GM12878 (cell line): ENCODE results near the gene PARP15. TPM values are rescaled to one million over a fixed set of nuclear protein-coding genes. Genes with fewer than 3 reads are reported as not detected.

ENCODE experiments used
- BCLAF1 ChIP-seq: fragments of 450-650 bp; IDR thresholded peaks from 2 replicates; pipeline ENCODE4 v1.6.1; 2017; ENCODE audit warnings: antibody characterized with exemption, mild to moderate bottlenecking, moderate library complexity
- BRCA1 ChIP-seq: IDR thresholded peaks from 2 replicates; pipeline ENCODE4 v1.6.1; 2011; ENCODE audit warnings: low read depth, low read length, improper control_type of control experiment
- CREM ChIP-seq: IDR thresholded peaks from 2 replicates; pipeline ENCODE4 v1.6.1; 2014; ENCODE audit warnings: antibody characterized with exemption, low read depth
- E2F8 ChIP-seq: fragments of 450-650 bp; IDR thresholded peaks from 2 replicates; pipeline ENCODE4 v1.6.1; 2018; ENCODE audit warnings: mild to moderate bottlenecking, low read depth, moderate library complexity; ENCODE audit not compliant: partially characterized antibody
- ELK1 ChIP-seq: IDR thresholded peaks from 2 replicates; pipeline ENCODE4 v1.6.1; 2012; ENCODE audit warnings: low read depth, low read length, improper control_type of control experiment
- ETV6 ChIP-seq, 2 experiments: fragments of 450-650 bp in 1 of 2; IDR thresholded peaks in 1 of 2; conservative IDR thresholded peaks in 1 of 2; 2 replicates each; pipeline ENCODE4 v1.6.1; 2014; ENCODE audit warnings: antibody characterized with exemption in 1 of 2, borderline replicate concordance in 1 of 2, low read depth in 1 of 2, mild to moderate bottlenecking in 1 of 2, moderate library complexity in 1 of 2
- EZH2 ChIP-seq: IDR thresholded peaks from 2 replicates; pipeline ENCODE4 v1.6.1; 2012; ENCODE audit warnings: low read depth, mild to moderate bottlenecking, control low read depth, inconsistent platforms, low read length, borderline replicate concordance; ENCODE audit not compliant: control insufficient read depth
- HCFC1 ChIP-seq: fragments of 150-350 bp; IDR thresholded peaks from 2 replicates; pipeline ENCODE4 v1.6.1; 2014; ENCODE audit warnings: low read length
- HDAC2 ChIP-seq: fragments of 200-600 bp; sonication (generic); IDR thresholded peaks from 2 replicates; pipeline ENCODE4 v1.6.1; 2017
- IRF4 ChIP-seq: IDR thresholded peaks from 2 replicates; pipeline ENCODE4 v1.6.1; 2011; ENCODE audit warnings: low read depth, low read length
- MEF2A ChIP-seq: IDR thresholded peaks from 2 replicates; pipeline ENCODE4 v1.6.1; 2011; ENCODE audit warnings: low read depth, mild to moderate bottlenecking, low read length, moderate library complexity; ENCODE audit not compliant: insufficient read depth
- MTA3 ChIP-seq: IDR thresholded peaks from 2 replicates; pipeline ENCODE4 v1.6.1; 2012; ENCODE audit warnings: low read length, inconsistent platforms, borderline replicate concordance
- MYC ChIP-seq: IDR thresholded peaks from 2 replicates; pipeline ENCODE4 v1.6.1; 2011; ENCODE audit warnings: mild to moderate bottlenecking, low read length, moderate library complexity, inconsistent platforms; ENCODE audit not compliant: insufficient read depth, insufficient replicate concordance, insufficient read length, severe bottlenecking
- RCOR1 ChIP-seq: conservative IDR thresholded peaks from 2 replicates; pipeline ENCODE4 v1.6.1; 2012; ENCODE audit warnings: low read depth, low read length, improper control_type of control experiment
- SPI1 ChIP-seq: IDR thresholded peaks from 2 replicates; pipeline ENCODE4 v1.6.1; 2011; ENCODE audit warnings: low read depth, mild to moderate bottlenecking, low read length, moderate library complexity, borderline replicate concordance; ENCODE audit not compliant: insufficient read depth
- ZNF24 ChIP-seq: fragments of 450-650 bp; IDR thresholded peaks from 2 replicates; pipeline ENCODE4 v1.6.1; 2017; ENCODE audit warnings: antibody characterized with exemption, mild to moderate bottlenecking
- ZNF592 ChIP-seq: fragments of 450-650 bp; IDR thresholded peaks from 2 replicates; pipeline ENCODE4 v1.6.1; 2017; ENCODE audit warnings: mild to moderate bottlenecking, moderate library complexity
- polyA plus RNA-seq, 11 experiments: library from polyadenylated mRNA; depleted of rRNA in 4 of 11; unstranded in 6 of 11; stranded (reverse) in 5 of 11; fragments of >200 nt; fragmentation: Nextera tagmentation in 4 of 11; fragmentation: Illumina TruSeq in 1 of 11; extraction: Ambion mirVana in 4 of 11; extraction: Trizol in 1 of 11; gene quantifications; 1 replicate in 1 of 11; 2 replicates in 10 of 11; pipeline versions ENCODE4 v1.2.1 to v1.2.3, GENCODE V29; 2011 to 2016; ENCODE audit warnings: inconsistent platforms in 2 of 11, missing spikeins in 2 of 11, low read depth in 1 of 11
- total RNA-seq, 4 experiments: library from RNA; depleted of rRNA in 3 of 4; stranded (reverse); fragments of >200 nt in 3 of 4; fragmentation: Illumina TruSeq in 1 of 4; extraction: Trizol in 1 of 4; gene quantifications; 2 replicates each; pipeline versions ENCODE4 v1.2.1 to v1.2.3, GENCODE V29; 2013 to 2021

PARP15 gene
- total and polyA plus RNA-seq, 10 of the 15 experiments (the other 5 are each of a cell fraction or from before 2014, with no cell fraction given), result 9.0 to 234 (median 36.3) TPM

- TF ChIP-seq ELK1, result no peak
- TF ChIP-seq SPI1, result no peak
- peak in 1 of 2 experiments; percentile 75; a peak in 2 of 4 replicates for TF ChIP-seq ETV6 (conservative IDR thresholded peaks at IDR 0.05 in 1 of 2, IDR thresholded peaks at IDR 0.05 in 1 of 2; ENCODE audit: borderline replicate concordance in 1 of 2, low read depth in 1 of 2)
- TF ChIP-seq RCOR1, result no peak
- TF ChIP-seq EZH2, result no peak
- 0 out of 2 replicates have a peak, but pooled peaks have one; percentile 13 for TF ChIP-seq IRF4
- no peak for TF ChIP-seq HCFC1
- no peak for TF ChIP-seq BCLAF1
- peak; percentile 33; the same call in 1 of the 2 replicates for TF ChIP-seq CREM
- TF ChIP-seq ZNF592, result no peak
- no peak for TF ChIP-seq MYC
- TF ChIP-seq ZNF24, result no peak
- no peak for TF ChIP-seq MTA3
- no peak for TF ChIP-seq E2F8
- no peak for TF ChIP-seq BRCA1
- 0 out of 2 replicates have a peak, but pooled peaks have one; percentile 3 for TF ChIP-seq MEF2A
- no peak for TF ChIP-seq HDAC2
Measured at GRCh38 chr3:122680475-122681283, 103.2 kb downstream of the PARP15 start, which contains the start of gene PARP14 (continued).
